Stimulated activated CD4-positive, alpha-beta T cell treated with anti-CD3 and anti-CD28 coated beads, Interleukin-4, amount 100 ng/mL, for 24 hours (primary cell): Measurements from ENCODE around the gene THRB.

Experiments used
- DNase-seq: peaks from one replicate; pipeline ENCODE4 v3.0.0-alpha.2; 2020

The THRB gene

DNA sequence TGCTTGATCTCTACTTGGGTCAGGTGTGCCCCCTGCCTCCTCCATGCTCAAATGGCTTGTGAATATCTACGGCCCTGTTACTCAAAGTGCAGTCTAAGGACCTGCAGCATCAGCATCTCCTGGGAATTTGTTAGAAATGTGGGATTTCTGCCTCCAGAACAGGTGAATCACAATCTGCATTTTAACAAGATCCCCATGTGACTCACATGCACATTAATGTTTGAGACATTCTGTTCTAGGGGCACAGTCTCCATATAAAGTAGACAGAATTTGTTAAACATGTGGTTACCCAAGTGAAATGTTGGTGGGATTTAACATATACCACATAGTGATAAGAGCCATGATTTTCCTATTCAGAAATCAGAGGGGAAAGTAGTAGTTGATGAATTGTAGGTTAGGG lies 293.3 kb downstream of the THRB start:
- no peak for DNase-seq

GRCh38 chr3:24199775-24200247 lies 294.8 kb downstream of the THRB start:
- no peak for DNase-seq

DNA sequence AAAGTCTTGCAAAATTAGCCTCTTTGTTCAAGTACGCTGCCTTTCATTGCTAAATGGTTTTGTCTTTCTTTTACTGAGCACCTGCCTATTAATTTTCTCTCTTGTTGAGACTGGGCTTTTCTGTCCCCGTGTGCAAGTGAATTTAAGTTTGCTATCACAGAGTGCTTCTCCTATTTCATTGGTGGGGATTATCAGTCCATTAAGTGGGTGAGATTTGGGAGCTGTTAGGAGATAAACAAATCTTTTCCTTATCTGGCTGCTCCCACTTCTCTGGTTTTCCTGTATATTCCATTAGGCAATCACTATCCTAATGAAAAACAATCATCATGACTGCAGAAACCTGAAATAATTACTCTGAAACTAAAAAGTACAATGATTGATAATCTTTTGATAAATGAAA lies 295.4 kb downstream of the THRB start:
- DNase-seq, result no peak

DNA sequence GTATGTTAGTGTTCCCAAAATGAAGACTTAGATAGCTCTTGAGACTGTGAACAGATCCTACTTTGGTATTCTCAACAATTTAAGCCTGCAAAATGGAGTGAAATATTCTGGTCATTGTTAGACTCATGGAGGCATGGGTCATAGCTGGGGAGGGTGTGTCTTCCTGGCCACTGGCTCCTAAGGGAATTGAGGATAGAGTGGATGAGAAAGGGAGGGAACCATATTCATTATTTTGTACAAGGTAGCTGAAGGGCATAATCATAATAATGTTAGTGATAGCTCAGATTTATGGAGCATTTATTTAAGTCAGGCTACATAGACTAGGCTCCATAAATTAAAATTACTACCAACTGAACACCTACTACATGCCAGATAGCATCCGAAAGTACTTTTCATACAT lies 295.9 kb downstream of the THRB start:
- no peak for DNase-seq

DNA sequence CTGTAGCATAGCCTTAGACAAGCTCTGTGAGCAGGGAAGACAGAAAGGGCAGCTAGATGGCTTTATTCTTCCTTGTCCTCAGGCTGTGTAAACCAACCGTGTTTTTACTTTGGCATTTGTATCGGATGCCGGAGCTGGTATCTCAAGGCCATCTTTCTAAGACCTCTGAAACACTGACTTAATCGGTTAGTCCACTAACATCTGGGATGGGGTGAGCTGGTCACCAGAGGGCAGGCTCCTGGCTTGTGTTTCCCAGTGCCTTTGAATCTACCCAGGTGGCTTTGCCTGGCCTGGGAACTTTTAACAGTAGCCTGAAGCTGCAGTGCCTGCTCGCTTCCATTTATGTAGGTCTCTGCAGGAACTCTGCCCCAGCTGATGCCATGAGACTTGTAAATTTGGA lies 296.8 kb downstream of the THRB start:
- DNase-seq, result no peak

DNA sequence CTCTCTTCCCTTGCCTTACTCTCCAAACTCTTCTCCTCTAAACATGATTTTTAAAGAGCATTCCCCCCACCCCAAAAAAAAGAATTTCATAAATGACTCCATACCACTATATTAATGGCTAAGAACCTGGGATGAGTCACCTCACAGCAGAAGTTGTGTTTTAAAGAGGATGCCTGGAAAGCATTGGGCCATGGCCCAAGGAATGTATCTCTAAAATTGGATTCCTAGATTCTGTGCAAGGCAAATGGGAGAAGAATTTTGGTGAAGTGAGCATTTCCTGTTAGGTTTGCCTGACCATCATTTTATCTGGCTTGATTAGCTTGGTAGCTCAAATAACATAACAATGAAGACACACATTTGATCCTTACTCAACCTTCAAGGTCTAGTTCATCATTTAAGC lies 298.1 kb downstream of the THRB start:
- no peak for DNase-seq

GRCh38 chr3:24195504-24196230 lies 299.0 kb downstream of the THRB start:
- DNase-seq, result no peak

GRCh38 chr3:24192469-24193056 lies 302.1 kb downstream of the THRB start:
- DNase-seq, result no peak

DNA sequence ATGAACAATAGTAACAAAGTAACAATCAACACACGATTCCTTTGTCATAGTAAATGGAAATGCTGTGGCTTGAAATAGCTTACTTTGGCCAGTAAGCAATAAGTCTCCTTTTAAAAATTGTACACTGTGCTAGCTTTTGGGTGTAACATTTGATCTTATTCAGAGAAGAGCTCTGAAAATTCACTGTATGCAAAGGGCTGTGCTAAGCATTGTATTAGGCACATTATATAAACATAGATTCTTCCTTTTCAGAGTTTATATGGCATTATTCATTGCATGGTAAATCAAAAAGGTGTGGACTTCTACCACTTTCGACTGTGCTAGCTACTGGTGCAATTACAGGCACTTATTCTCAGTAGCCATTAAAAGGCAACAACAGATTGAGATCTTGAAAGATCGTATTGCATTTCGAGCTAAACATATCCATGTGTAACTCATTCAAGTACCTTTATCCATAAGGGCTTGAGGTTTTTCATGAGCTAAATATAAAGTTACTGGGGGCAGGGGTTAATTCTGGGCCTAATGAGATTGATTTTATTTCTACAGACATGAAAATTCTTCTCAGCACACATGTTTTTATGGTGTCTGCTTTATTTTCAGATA lies 302.7 kb downstream of the THRB start:
- no peak for DNase-seq

DNA sequence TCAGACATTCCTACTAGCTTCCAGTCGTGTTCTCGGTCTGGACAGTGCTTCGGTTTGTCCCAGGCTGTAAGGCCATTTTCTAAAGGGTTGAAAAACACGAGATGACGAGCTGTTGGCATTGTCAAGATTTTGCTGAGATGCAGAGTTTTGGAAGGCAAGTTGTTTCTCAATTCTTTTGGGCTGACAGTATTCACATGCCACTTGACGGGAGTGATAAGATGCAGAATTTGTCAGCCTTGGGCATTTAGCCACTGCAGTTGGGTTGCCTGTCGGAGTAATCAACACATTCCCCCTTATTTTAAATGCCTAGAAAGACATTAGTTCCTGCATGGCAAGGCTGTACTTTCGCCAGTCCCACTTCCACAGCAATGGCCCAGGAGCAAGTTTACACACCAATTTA lies 304.4 kb downstream of the THRB start:
- no peak for DNase-seq

- peak; percentile 7 for DNase-seq
Measured at GRCh38 chr3:24185738-24186384, 308.8 kb downstream of the THRB start.

GRCh38 chr3:24184528-24185176 lies 310.0 kb downstream of the THRB start:
- DNase-seq, result no peak

DNA sequence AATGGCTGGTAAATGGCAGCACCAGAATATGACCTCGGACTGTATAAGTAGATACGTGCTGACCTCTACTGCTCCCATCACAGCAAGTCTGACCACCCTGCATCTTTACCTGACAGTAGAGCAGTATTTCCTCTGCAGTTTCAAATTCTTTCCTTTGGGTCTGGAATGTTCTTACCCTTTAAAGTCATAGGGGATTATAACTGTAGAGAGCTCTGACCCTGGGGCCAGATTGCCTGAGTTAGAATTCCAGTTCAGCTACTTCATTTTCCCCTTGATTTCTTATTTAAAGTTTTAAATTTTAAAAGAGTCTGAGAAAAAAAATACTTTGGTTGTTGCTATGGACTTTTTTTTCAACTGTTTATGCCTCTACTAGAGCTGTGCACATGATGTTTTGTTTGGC lies 311.9 kb downstream of the THRB start:
- DNase-seq, result no peak

- DNase-seq, result no peak
Measured at GRCh38 chr3:24181256-24181655, 313.4 kb downstream of the THRB start.

DNA sequence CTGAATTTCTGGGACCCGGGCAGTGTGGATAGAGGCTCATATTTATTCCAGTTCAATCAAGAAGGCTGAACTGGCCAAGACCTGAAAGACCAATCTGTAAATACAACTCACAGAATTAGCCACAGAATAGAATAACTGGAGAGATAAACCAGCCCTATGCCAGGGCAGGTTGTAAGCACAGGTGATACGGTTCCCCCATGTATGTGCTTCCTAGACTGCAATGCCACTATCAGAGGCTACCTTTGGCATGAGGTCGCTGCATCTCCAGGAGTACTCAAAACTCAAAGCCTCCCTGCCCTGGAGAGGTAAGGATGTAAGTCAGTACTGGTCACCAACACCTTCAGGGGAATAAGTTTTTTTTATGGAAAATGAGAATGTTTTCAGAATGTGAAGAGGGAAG lies 314.0 kb downstream of the THRB start:
- no peak for DNase-seq

DNA sequence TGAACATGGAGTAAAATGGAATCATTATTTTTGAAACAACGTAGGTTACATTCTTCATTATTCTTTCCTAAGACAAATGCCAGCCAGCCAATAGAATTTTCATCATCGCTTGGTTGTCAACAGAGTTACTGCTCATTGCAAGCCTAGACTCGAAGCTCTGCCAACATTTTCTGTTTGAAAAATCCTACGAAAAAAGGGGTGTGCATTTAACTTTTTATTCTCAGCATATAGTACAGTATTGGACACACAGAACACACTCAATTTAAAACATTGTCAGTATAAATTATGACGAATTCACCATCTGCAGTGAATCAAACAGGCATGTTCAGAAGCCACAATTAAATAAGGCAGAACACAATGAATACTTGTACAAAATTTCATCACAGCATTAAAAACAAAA lies 317.4 kb downstream of the THRB start:
- DNase-seq, result no peak

GRCh38 chr3:24174614-24175013 lies 320.0 kb downstream of the THRB start:
- no peak for DNase-seq

- no peak for DNase-seq
Measured at GRCh38 chr3:24168977-24169376, 325.7 kb downstream of the THRB start.

- DNase-seq, result no peak
Measured at GRCh38 chr3:24167429-24167828, 327.2 kb downstream of the THRB start.

GRCh38 chr3:24166515-24166914 lies 328.1 kb downstream of the THRB start:
- no peak for DNase-seq

- DNase-seq, result no peak
Measured at GRCh38 chr3:24165603-24165982, 329.1 kb downstream of the THRB start.

- DNase-seq, result no peak
Measured at GRCh38 chr3:24164967-24165602, 329.6 kb downstream of the THRB start.

GRCh38 chr3:24162929-24163328 lies 331.7 kb downstream of the THRB start:
- DNase-seq, result no peak
